ENCODE measurements around the gene SLC45A2. TPM values are rescaled to one million over a fixed set of nuclear protein-coding genes. Genes with fewer than 3 reads are reported as not detected.

Gene SLC45A2
- total and polyA plus RNA-seq, 4 donors, result 0.03 to 0.40 TPM; not detected in 2

GRCh38 chr5:34016750-34017149 is 32.3 kb upstream of the SLC45A2 start:
- Histone ChIP-seq H3K4me3 (no peak overlapping the region), H3K4me1 (ENCODE audit: control insufficient read depth in 5 of 5, insufficient read depth in 5 of 5, low read length in 5 of 5) (peaks cover 0 to 16% (median 3%) of the 10 kb centered on the region in 5 donors), H3K9me3 (ENCODE audit: control insufficient read depth in 4 of 4, insufficient read depth in 3 of 4, low read length in 3 of 4) (no peaks in the 10 kb centered on the region), H3K9ac (ENCODE audit: insufficient read depth in 1 of 2, low read length in 2 of 2) (no peak overlapping the region), H3K27ac (ENCODE audit: low read depth in 1 of 2, low read length in 1 of 2) (no peak overlapping the region), H3K27me3 (ENCODE audit: control insufficient read depth in 3 of 3, insufficient read depth in 3 of 3, low read length in 2 of 3) (no peaks in the 10 kb centered on the region), H3K36me3 (ENCODE audit: control insufficient read depth in 4 of 4, insufficient read depth in 4 of 4, low read length in 4 of 4) (peaks cover 0 to 4% (median under 1%) of the 10 kb centered on the region in 4 donors)
- WGBS, 2 donors, result 94 to 99% methylated on average over 2 of the region's 2 CpGs
- no peak for TF ChIP-seq CTCF (IDR thresholded peaks at IDR 0.05; ENCODE audit: control extremely low read depth, extremely low read depth)
- DNase-seq, result no peak
- no peak for ATAC-seq (ENCODE audit: insufficient read depth, low FRiP score)

GRCh38 chr5:34016222-34016621 is 31.7 kb upstream of the SLC45A2 start:
- DNase-seq, result no peak
- H3K36me3 ChIP-seq (ENCODE audit: control insufficient read depth in 4 of 4, insufficient read depth in 4 of 4, low read length in 4 of 4), result peaks cover 0 to 4% (median under 1%) of the 10 kb centered on the region in 4 donors
- H3K27me3 ChIP-seq (ENCODE audit: control insufficient read depth in 3 of 3, insufficient read depth in 3 of 3, low read length in 2 of 3), result no peaks in the 10 kb centered on the region
- no peak for TF ChIP-seq CTCF (IDR thresholded peaks at IDR 0.05; ENCODE audit: control extremely low read depth, extremely low read depth)
- no peak overlapping the region for H3K27ac ChIP-seq (ENCODE audit: low read depth in 1 of 2, low read length in 1 of 2)
- H3K4me1 ChIP-seq (ENCODE audit: control insufficient read depth in 5 of 5, insufficient read depth in 5 of 5, low read length in 5 of 5), result peaks cover 0 to 16% (median 3%) of the 10 kb centered on the region in 5 donors
- ATAC-seq (ENCODE audit: insufficient read depth, low FRiP score), result no peak
- no peaks in the 10 kb centered on the region for H3K9me3 ChIP-seq (ENCODE audit: control insufficient read depth in 4 of 4, insufficient read depth in 3 of 4, low read length in 3 of 4)
- H3K4me3 ChIP-seq, result no peak overlapping the region
- no peak overlapping the region for H3K9ac ChIP-seq (ENCODE audit: insufficient read depth in 1 of 2, low read length in 2 of 2)
- WGBS, 2 donors, result 73 to 76% methylated on average over 5 of the region's 5 CpGs

- no peak for TF ChIP-seq CTCF (IDR thresholded peaks at IDR 0.05; ENCODE audit: control extremely low read depth, extremely low read depth)
- Histone ChIP-seq H3K9me3 (ENCODE audit: control insufficient read depth in 4 of 4, insufficient read depth in 3 of 4, low read length in 3 of 4) (no peaks in the 10 kb centered on the region), H3K4me3 (no peak overlapping the region), H3K9ac (ENCODE audit: insufficient read depth in 1 of 2, low read length in 2 of 2) (no peak overlapping the region), H3K27ac (ENCODE audit: low read depth in 1 of 2, low read length in 1 of 2) (no peak overlapping the region), H3K27me3 (ENCODE audit: control insufficient read depth in 3 of 3, insufficient read depth in 3 of 3, low read length in 2 of 3) (no peaks in the 10 kb centered on the region), H3K4me1 (ENCODE audit: control insufficient read depth in 5 of 5, insufficient read depth in 5 of 5, low read length in 5 of 5) (peaks cover 0 to 16% (median 0%) of the 10 kb centered on the region in 5 donors), H3K36me3 (ENCODE audit: control insufficient read depth in 4 of 4, insufficient read depth in 4 of 4, low read length in 4 of 4) (no peaks in the 10 kb centered on the region)
- ATAC-seq (ENCODE audit: insufficient read depth, low FRiP score) (no peak), DNase-seq (no peak)
- 92 to 95% methylated on average over 4 of the region's 4 CpGs for WGBS, 2 donors
Observed at GRCh38 chr5:34015120-34015822, 30.8 kb upstream of the SLC45A2 start.
